Measurements from ENCODE around the gene RASA3.

RASA3 gene

DNA sequence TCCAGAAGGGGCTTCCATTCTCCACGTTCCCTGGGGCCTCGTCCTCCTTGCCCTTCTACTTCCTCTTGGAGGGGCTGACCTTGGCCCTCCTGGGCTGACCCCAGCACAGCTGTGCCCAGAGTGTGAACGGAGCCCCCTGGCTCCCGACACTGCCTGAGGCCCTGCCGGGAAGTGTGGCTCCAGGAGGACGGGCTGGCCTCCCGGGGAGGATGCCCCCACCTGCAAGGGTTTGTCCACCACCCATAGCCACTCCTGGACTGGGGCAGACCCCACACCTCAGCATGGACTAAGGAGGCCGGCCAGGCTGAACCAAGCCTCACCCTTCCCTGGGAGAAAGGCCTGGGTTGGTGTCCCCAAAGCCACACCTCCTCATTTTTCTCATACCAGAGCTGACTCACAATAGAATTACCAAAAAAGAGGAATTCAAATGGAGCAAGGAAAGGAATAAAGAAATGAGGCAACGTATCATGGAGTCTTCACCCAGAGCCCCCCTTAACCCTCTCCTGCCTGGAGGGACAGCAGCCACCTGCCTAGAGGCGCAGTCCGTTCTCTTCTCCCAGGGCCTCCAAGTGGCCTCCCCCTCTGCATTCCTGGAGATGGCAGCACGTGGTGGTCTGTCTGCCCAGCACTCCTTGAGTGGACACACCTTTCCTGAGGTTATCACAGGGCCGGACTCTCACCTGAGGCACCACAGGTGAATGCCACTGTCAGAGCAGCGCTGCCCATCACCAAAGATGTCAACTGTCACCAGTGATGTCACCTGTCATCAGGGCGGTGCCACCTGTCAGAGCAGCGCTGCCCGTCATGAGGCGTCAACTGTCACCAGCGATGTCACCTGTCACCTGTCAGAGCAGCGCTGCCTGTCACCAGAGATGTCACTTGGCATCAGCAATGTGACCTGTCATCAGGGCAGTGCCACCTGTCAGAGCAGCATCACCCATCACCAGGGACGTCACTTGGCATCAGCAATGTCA is 155.4 kb downstream of the RASA3 start:
- no peak overlapping the region for H3K4me3 ChIP-seq (ENCODE audit: low read length)
- TF ChIP-seq, protein P1, sequence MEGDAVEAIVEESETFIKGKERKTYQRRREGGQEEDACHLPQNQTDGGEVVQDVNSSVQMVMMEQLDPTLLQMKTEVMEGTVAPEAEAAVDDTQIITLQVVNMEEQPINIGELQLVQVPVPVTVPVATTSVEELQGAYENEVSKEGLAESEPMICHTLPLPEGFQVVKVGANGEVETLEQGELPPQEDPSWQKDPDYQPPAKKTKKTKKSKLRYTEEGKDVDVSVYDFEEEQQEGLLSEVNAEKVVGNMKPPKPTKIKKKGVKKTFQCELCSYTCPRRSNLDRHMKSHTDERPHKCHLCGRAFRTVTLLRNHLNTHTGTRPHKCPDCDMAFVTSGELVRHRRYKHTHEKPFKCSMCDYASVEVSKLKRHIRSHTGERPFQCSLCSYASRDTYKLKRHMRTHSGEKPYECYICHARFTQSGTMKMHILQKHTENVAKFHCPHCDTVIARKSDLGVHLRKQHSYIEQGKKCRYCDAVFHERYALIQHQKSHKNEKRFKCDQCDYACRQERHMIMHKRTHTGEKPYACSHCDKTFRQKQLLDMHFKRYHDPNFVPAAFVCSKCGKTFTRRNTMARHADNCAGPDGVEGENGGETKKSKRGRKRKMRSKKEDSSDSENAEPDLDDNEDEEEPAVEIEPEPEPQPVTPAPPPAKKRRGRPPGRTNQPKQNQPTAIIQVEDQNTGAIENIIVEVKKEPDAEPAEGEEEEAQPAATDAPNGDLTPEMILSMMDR (IDR thresholded peaks at IDR 0.05; ENCODE audit: insufficient read depth, low read depth, low read length, missing control alignments), result no peak
- peak; percentile 26 for DNase-seq (ENCODE audit: low read depth)

DNA sequence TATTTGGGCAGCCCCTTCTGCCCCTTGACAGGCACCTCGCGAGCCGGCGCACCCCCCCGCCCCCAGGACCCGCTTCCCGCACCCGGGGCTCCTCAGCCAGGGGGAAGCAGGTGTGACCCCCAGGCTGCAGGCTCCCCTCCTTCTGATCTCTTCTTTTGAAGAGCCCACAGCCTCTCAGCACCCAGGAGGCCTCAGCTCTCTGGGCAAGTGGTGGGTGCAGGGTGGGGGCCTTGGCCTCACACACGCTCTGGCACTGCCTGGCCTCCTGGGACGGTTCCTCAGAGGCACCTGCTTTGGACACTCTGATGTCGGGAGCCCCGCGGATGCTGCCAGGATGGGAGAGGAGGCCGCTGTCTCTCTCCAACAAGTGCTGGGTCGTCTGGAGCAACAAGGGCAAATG is 157.0 kb downstream of the RASA3 start:
- DNase-seq (ENCODE audit: low read depth), result no peak
- TF ChIP-seq, protein P1 (IDR thresholded peaks at IDR 0.05; ENCODE audit: insufficient read depth, low read depth, low read length, missing control alignments), result no peak
- H3K4me3 ChIP-seq (ENCODE audit: low read length), result no peak overlapping the region

DNA sequence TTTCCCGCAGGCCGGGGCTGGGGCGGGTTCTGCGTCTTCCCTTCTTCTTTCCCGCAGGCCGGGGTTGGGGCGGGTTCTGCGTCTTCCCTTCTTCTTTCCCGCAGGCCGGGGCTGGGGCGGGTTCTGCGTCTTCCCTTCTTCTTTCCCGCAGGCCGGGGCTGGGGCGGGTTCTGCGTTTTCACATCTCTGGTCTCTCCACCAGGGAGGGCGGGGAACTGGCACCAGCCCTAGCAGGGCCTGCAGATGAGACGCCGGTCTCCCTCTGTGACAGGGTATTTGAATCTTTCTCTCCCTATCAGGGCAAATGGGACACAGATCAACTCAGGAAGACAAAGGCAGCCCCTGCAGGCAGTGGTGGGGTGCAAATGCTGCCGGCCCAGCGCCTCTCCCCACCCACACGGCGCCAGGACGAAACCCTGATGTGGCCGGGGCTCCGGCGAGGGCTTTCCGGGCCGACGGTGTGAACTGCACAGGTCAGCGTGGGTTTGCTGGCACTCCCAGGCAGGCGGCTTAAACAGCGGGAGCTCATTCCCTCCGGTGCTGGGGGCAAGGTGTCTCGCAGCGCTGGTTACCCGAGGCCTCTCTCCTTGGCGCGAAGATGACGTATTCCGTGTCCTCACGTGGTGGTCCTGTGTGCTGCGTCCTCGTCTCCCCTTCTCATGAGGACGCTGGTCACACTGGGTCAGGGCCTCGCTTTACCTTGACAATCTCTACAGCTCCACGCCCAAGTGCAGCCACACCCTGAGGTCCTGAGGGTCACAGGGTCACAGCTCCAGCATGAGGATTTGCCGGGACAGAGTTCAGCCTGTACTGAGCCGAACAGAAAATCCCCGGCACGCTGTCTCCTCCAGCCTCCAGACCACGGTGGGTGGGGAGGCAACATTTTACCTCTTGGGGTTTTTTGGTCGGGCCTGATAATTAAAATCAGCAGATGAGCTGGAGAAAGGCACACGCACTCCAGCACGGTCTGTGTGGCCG is 157.8 kb downstream of the RASA3 start:
- TF ChIP-seq, protein P1 (IDR thresholded peaks at IDR 0.05; ENCODE audit: insufficient read depth, low read depth, low read length, missing control alignments), result no peak
- H3K4me3 ChIP-seq (ENCODE audit: low read length), result no peak overlapping the region
- DNase-seq (ENCODE audit: low read depth), result no peak

DNA sequence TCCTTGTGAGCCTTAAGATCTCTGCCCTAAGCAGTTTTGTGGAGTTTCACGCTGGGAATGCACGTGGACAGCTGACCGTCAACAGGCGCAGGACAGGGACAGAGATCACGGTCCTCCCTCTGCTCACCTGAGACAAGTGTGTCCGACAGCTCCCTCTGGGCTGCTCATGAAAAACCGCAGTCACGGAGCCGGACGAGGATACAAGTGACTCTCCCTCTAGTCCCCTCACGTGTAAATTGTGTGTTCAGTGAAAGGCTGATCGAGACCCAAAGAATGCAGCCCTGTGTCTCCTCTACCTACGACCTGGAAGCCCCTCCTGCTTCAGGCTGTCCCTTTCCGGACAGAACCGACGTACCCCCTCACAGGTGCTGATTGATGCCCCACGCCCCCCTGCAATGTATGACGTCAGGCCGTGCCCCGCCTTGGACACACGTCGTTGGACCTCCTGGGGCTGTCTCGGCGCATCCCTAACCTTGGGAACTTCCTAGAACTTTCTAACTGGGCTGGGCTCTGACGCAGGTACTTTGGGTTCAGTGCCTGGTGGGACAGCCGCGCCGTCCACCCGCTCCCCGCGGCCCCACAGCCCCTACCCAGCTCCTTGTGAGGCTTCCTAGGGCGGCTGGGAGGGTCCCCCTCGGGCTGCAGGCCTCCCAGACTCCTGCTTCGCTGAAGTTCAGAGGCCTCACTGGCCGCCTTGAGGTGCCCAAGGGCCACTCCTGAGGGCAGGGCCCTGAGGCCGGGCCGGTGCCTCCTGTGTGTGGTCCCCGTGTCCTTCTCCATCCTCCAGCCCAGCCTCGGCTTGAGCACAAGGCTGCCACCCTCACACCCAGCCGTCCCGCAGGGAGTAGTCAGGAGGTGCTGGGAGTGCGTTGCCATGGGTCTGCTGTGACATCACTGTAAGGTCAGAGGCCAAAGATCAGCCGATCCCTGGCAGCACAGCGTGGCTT is 158.9 kb downstream of the RASA3 start, which contains the start of gene C13orf46:
Gene C13orf46, minus strand, starts transcription at position 859 of the 947 bp plus-strand sequence. Its CDS starts 79 bp downstream, at position 780.
- no peak within 1 kb of the TSS for H3K4me3 ChIP-seq (ENCODE audit: low read length)
- TF ChIP-seq, protein P1 (IDR thresholded peaks at IDR 0.05; ENCODE audit: insufficient read depth, low read depth, low read length, missing control alignments), result no peak
- DNase-seq (ENCODE audit: low read depth), result no peak

DNA sequence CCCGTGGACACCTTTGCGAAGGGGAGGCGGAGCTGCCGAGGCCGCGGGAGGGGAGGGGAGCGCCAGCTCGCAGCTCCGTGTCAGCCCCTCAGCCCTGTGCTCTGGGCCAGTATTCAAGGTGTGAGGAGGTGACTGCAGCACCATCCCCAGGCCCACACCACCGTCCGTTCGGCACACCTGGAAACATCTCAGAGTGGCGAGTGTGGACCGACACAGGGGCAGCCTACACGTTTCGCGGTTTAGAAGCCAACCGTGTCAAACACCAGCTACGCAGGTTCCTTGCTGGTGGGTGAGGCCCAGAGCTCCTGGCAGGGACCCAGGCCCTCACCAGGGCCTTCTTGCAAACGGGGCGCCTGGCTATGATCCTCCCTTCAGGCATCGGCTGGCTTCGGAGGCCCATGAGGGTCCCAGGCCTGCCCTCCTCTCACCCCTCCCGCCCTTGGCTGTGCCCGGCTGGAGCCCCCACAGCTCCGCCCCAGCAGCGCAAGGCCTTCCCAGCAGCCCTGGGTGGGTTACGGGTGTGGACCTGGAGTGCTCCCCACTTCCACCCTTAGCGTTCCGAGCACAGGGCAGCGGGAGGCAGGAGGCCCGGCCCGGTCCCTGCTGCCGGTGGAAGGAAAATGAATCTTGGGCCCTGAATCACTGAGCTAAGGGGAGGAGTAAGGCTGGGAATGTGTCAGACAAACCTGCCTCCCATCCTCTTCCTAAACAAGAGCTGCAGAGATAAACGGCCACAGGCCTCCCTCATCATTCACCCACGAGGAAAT is 159.8 kb downstream of the RASA3 start:
- TF ChIP-seq, protein P1 (IDR thresholded peaks at IDR 0.05; ENCODE audit: insufficient read depth, low read depth, low read length, missing control alignments), result no peak
- no peak overlapping the region for H3K4me3 ChIP-seq (ENCODE audit: low read length)
- no peak for DNase-seq (ENCODE audit: low read depth)

Measured in epithelial cell of esophagus (primary cell).